Measurements from ENCODE around the gene ZP4.

DNA sequence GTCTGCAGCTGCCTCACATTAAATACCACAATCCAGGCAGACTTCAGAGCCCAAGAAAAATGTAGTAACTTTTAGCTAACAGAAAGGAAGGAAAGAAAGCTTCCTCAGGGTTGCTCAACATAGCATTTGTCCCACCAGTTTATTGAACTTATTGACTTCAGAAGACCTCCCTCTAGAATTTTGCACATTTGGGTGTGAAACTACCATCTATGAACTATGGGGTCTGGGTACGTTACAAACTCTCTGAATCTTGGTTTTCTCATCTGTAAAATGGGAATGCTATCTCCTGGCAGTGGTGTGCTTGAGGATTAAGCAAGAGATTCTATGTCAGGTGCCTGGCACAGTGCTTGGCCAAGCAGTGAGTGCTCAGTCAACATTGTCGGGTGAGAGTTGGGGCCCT is at the start of gene ZP4:
- TF ChIP-seq, protein P1, sequence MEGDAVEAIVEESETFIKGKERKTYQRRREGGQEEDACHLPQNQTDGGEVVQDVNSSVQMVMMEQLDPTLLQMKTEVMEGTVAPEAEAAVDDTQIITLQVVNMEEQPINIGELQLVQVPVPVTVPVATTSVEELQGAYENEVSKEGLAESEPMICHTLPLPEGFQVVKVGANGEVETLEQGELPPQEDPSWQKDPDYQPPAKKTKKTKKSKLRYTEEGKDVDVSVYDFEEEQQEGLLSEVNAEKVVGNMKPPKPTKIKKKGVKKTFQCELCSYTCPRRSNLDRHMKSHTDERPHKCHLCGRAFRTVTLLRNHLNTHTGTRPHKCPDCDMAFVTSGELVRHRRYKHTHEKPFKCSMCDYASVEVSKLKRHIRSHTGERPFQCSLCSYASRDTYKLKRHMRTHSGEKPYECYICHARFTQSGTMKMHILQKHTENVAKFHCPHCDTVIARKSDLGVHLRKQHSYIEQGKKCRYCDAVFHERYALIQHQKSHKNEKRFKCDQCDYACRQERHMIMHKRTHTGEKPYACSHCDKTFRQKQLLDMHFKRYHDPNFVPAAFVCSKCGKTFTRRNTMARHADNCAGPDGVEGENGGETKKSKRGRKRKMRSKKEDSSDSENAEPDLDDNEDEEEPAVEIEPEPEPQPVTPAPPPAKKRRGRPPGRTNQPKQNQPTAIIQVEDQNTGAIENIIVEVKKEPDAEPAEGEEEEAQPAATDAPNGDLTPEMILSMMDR (IDR thresholded peaks at IDR 0.05): no peak
- TF ChIP-seq POLR2A (IDR thresholded peaks at IDR 0.05): no peak
